ENCODE measurements around the gene UCMA.

- TF ChIP-seq POLR2A (IDR thresholded peaks at IDR 0.05; ENCODE audit: low read depth, low read length) (no peak), POLR2AphosphoS5 (IDR thresholded peaks at IDR 0.05; ENCODE audit: low read depth, low read length) (no peak), TAF1 (IDR thresholded peaks at IDR 0.05; ENCODE audit: borderline replicate concordance, low read depth, low read length) (no peak)
Measured at GRCh38 chr10:13268841-13269240, 34.7 kb upstream of the UCMA start.
